ENCODE results near the gene COL21A1.

The COL21A1 gene

GRCh38 chr6:56040223-56040622, 207.2 kb downstream of the COL21A1 start:
- TF ChIP-seq CTCF (IDR thresholded peaks at IDR 0.05; ENCODE audit: control insufficient read depth, insufficient read depth, low read depth, low read length, missing control alignments) = no peak
- H3K4me3 ChIP-seq (ENCODE audit: control insufficient read depth, low read depth, low read length) = no peak overlapping the region
- peak; percentile 39 for DNase-seq (ENCODE audit: low read depth)

- no peak for DNase-seq (ENCODE audit: low read depth)
- TF ChIP-seq CTCF (IDR thresholded peaks at IDR 0.05; ENCODE audit: control insufficient read depth, insufficient read depth, low read depth, low read length, missing control alignments) = no peak
- no peak overlapping the region for H3K4me3 ChIP-seq (ENCODE audit: control insufficient read depth, low read depth, low read length)
These were observed 208.6 kb downstream of the COL21A1 start for GRCh38 chr6:56038764-56039163.

GRCh38 chr6:56037601-56038000, 209.8 kb downstream of the COL21A1 start:
- no peak overlapping the region for H3K4me3 ChIP-seq (ENCODE audit: control insufficient read depth, low read depth, low read length)
- DNase-seq (ENCODE audit: low read depth) = no peak
- peak; percentile 6 for TF ChIP-seq CTCF (IDR thresholded peaks at IDR 0.05; ENCODE audit: control insufficient read depth, insufficient read depth, low read depth, low read length, missing control alignments)

- H3K4me3 ChIP-seq (ENCODE audit: control insufficient read depth, low read depth, low read length) = no peak overlapping the region
- DNase-seq (ENCODE audit: low read depth) = no peak
- no peak for TF ChIP-seq CTCF (IDR thresholded peaks at IDR 0.05; ENCODE audit: control insufficient read depth, insufficient read depth, low read depth, low read length, missing control alignments)
These were observed 210.3 kb downstream of the COL21A1 start for GRCh38 chr6:56036916-56037600.

GRCh38 chr6:56033401-56033800, 214.0 kb downstream of the COL21A1 start:
- no peak overlapping the region for H3K4me3 ChIP-seq (ENCODE audit: control insufficient read depth, low read depth, low read length)
- TF ChIP-seq CTCF (IDR thresholded peaks at IDR 0.05; ENCODE audit: control insufficient read depth, insufficient read depth, low read depth, low read length, missing control alignments) = no peak
- no peak for DNase-seq (ENCODE audit: low read depth)

GRCh38 chr6:56032715-56033260, 214.6 kb downstream of the COL21A1 start:
- TF ChIP-seq CTCF (IDR thresholded peaks at IDR 0.05; ENCODE audit: control insufficient read depth, insufficient read depth, low read depth, low read length, missing control alignments) = no peak
- no peak overlapping the region for H3K4me3 ChIP-seq (ENCODE audit: control insufficient read depth, low read depth, low read length)
- no peak for DNase-seq (ENCODE audit: low read depth)

Data from AG09309 (cell line).